Measurements from ENCODE around the gene APEH.

Gene APEH

GRCh38 chr3:49652218-49652902 is 21.8 kb upstream of the APEH start:
- no peak for DNase-seq

GRCh38 chr3:49652903-49653415 is 21.2 kb upstream of the APEH start:
- no peak for DNase-seq

GRCh38 chr3:49653621-49654020 is 20.5 kb upstream of the APEH start:
- no peak for DNase-seq

GRCh38 chr3:49654176-49654825 is 19.9 kb upstream of the APEH start:
- DNase-seq, result no peak

GRCh38 chr3:49654955-49655556 is 19.1 kb upstream of the APEH start:
- peak; percentile 72 for DNase-seq

GRCh38 chr3:49655731-49656285 is 18.3 kb upstream of the APEH start:
- DNase-seq, result no peak

GRCh38 chr3:49656541-49657112 is 17.5 kb upstream of the APEH start:
- DNase-seq, result no peak

GRCh38 chr3:49657208-49657915 is 16.8 kb upstream of the APEH start:
- DNase-seq, result no peak

- no peak for DNase-seq
Observed at GRCh38 chr3:49658711-49659110, 15.4 kb upstream of the APEH start.

GRCh38 chr3:49659756-49660155 is 14.4 kb upstream of the APEH start:
- no peak for DNase-seq

GRCh38 chr3:49661281-49661680 is 12.9 kb upstream of the APEH start:
- DNase-seq, result no peak

GRCh38 chr3:49662021-49662420 is 12.1 kb upstream of the APEH start:
- DNase-seq, result no peak

- DNase-seq, result no peak
Observed at GRCh38 chr3:49662720-49663413, 11.3 kb upstream of the APEH start.

GRCh38 chr3:49663831-49664230 is 10.3 kb upstream of the APEH start:
- DNase-seq, result no peak

GRCh38 chr3:49664300-49664699 is 9.9 kb upstream of the APEH start:
- DNase-seq, result no peak

- no peak for DNase-seq
Observed at GRCh38 chr3:49665822-49666519, 8.2 kb upstream of the APEH start.

GRCh38 chr3:49666592-49666991 is 7.6 kb upstream of the APEH start:
- no peak for DNase-seq

GRCh38 chr3:49667701-49668413 is 6.3 kb upstream of the APEH start:
- no peak for DNase-seq

GRCh38 chr3:49668414-49668797 is 5.7 kb upstream of the APEH start:
- DNase-seq, result no peak

GRCh38 chr3:49668861-49669260 is 5.3 kb upstream of the APEH start:
- no peak for DNase-seq

GRCh38 chr3:49669352-49669751 is 4.8 kb upstream of the APEH start:
- no peak for DNase-seq
